Amygdala (tissue), 56 donors: Measurements from ENCODE around the gene CBFB.
"Not testable (repeated sequence)": the region's sequence is repeated elsewhere in the genome, so short reads cannot be mapped to it uniquely, and the experiment has no call there.

Source experiments
- DNase-seq, 56 donors: peaks; one replicate each; lab custom pipeline; 2025; lab: John Stamatoyannopoulos, UW

The CBFB gene

DNA sequence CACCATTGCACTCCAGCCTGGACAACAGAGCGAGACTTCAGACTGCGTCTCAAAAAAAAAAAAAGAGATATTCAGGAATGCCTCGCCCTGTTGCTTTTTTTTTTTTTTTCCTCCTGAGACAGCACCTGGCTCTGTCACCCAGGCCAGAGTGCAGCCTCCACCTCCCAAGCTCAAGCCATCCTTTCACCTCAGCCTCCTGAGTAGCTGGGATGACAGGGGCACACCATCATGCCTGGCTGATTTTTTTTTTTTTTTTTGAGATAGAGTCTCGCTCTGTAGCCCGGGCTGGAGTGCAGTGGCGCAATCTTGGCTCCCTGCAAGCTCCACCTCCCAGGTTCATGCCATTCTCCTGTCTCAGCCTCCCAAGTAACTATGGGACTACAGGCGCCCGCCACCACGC lies 88.8 kb downstream of the CBFB start:
- DNase-seq = no peak

DNA sequence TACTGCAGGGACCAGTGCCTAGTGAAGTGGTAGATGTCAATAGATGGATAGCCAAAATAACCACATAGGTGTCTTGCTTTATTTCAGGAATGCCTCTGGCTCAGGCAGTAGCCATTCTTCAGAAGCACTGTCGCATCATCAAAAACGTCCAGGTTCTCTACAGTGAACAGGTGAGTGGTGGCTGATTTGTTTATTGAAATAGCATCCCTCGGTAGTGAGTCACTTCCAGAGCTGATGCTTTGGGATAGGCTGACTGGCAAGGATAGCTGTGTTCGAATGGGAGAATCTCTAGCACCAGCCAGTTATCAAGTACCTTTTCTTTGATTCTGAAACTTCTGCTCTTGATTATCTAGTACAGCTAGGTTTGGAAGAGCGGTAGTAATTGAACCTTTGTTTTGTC lies 91.1 kb downstream of the CBFB start:
- DNase-seq = no peak

DNA sequence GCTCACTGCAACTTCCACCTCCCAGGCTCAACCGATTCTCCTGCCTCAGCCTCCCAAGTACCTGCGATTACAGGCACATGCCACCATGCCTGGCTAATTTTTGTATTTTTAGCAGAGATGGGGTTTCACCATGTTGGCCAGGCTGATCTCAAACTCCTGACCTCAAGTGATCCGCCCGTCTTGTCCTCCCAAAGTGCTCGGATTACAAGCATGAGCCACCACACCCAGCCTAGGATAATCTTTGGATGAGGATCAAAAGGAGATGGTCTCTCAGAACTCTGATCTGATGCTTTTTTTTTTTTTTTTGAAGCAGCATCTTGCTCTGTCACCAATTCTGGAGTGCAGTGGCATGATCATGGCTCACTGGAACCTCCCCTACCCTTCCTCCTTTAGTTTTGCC lies 93.8 kb downstream of the CBFB start:
- DNase-seq = not testable (repeated sequence)

DNA sequence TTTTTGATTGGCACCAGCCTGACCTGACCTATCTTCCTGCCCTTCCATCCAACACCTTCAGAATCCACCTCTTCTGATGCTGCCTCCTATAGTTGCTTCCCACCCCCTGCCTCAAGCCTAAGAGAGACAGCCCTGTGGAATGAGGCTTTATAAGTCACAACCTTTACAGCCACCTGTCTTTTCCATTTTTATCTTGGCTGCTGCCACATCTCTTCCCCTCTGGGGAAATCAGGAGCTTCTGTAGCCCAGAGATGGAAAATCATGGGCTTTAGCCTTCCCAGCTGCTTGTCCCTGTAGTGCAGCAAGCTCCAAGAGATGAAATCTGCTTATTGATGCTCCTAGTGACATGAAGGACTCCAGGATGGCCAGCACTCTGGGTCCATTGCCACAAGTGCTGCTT lies 99.5 kb downstream of the CBFB start:
- DNase-seq = no peak

DNA sequence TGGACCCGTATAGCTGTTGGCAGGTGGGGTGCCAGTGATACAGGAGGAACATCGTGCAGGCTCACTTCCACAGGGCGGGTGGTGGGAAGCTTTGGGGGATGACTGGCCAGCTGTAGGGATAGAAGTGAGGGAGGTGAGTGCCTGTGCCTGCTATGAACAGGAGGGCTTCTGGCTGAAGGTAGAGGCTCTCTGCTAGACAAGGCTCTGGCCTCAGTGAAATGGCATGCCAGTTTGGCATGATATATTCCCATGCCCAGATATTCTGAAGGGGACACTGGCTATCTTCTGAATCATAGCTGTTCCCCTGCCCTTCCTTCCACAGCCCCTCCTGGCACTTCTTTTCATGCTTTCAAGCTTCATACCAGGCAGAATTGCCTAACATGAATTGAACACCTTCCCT lies 99.9 kb downstream of the CBFB start:
- DNase-seq = no peak

DNA sequence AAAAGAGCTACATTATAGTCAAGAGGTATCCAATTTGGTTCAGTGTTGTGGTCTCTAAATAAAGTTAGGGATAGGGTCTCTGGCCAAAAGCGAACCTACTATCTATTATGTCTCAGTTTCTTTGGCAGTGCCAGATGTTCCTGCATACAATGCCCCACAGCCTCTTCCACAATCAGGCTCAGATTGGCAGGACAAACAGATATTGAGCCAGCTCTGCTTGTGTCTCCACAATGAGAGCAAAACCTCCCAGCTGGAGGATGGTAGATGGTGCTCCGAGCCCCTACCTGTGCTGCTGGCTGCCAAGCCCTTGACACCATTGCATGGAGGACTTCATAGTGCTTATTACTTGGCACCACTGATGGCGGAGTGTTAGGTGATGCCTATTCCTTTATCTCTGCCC lies 100.5 kb downstream of the CBFB start:
- DNase-seq = peak in 11 of 56 donors; percentile 19 to 49 (median 27)

DNA sequence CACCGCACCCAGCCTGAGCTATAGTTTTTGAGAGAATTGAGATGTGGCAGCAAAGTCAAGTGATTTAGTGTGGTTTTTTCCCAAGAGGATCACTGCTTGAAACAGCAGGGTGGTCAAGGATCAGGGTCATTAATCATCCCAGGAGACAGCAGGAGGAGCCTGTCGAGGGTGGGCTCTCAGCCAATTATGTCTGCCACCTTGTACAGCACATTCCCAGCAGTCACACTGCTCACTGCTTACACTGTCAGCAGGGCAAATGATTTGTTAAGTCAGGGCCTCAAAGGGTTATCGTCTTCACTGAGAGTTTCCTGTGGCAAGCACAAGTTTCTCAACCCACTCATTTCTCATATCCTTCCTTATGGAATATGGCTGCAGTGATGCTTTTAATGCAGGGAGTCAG lies 108.7 kb downstream of the CBFB start:
- DNase-seq = no peak

DNA sequence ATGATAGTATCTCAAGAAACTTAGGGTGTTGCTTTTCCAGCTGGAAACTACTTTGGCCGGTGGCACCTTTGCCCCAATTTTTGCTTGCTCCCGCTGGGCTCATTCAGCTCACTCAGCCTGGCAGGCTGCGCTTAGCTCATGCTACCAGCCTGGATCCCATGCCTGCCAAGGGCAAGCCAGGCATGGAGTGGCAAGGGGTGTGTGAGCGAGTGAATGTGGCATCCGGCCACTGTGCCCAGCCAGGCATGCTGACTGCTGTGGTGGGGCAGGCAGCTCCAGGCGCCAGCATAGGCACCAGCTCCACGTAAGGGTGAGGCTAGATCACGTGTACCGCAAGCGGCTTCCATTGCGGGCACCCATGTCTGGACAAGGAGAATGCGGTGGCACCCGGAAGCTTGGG lies 112.4 kb downstream of the CBFB start:
- peak in 1 of 56 donors; percentile 13 for DNase-seq

DNA sequence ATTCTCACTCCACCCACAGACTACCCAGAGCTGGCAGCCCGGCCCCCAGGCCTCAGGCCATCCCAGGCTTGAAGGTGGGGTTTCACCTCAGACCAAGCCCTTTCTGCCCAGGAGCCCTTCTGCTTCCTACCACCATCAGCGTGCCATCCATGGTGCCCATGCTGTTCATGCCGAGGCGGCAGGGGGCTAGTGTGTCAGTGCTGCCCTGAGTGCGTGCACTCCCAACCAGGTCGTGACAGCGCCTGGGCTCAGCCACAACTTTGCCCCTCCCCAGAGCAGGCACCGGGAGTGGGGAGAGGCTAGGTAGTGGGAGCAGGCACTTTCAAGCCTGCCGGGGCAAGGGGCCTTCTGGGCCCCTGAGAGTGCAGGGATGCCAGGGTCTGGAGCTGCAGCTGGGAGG lies 113.4 kb downstream of the CBFB start:
- no peak for DNase-seq

DNA sequence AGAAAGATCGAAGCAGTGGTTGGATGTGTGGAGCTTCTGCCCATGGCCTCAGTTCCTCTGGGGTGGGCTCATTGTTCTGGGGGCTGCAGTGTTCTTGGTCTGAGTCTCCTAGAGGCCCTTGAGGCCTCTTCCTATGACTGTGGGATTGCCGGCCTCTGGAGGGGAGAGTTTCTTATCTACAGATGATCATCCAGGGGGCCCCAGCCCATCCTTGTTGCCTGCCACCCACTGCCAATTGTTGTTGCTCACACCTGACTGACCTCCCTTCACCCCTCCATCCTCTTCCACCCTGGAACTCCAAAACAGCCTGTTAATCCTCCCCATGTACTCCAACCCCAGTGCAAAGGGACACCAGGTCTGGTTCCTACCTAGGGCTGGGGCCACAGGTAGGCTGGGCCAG lies 116.0 kb downstream of the CBFB start:
- DNase-seq = no peak

DNA sequence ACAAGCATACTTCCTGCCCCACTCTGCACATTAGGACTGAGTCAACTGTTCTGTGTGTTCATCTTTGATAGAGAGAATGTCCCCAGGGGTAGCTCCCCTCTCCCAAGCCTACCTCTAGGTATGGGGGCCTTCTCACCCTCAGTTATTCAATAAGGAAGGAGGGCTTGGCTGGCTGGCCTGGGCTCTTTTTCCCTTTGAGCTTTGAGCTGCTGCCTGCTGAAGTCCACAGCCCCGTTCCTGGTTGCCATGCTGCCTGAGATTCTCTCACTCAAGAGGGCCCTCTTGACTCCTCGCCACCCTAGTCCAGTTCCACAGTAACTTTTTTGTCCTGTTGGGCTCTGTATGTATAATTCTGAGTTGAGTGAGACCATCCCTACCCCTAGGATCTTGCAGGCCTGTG lies 116.8 kb downstream of the CBFB start:
- no peak for DNase-seq

DNA sequence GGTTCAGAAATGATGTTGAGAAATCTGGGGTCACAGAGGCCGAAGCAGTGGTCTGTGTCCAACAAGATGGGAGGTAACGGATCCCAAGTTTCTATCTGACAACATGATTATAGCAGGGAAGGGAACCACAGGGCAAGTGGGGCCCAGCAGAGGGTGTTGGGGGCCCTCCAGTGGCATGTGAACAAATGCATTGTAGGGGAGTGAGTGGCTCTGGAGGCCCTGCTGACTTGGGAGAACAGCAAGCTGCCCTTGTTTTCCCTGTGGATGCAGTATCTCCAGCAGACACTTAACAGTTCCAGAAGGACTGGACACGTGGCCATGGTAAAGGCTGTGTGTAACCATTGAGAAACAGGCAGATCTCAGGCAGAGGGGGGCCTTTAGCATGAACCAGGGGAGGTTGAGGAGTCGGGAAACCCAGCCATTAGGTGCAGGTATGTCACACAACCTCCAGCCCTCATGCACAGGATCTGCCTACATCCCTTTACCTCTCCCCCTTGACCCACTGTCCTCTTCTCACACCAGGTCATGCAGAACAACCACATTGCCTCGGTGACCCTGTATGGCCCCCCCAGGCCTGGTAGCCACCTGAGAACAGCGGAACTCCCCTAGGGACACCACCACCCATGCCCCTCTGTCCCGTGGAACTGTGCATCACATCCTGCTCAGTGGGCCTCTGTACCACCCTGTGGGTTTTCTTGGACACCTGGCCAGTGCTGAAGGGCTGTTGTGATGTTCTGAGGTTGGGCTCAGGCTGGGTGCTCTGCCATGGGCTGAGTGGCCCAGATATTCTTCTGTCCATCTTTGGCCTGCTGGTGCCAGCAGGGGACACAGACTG lies 117.8 kb downstream of the CBFB start:
- peak in 3 of 56 donors; percentile 21 to 28 (median 27) for DNase-seq

DNA sequence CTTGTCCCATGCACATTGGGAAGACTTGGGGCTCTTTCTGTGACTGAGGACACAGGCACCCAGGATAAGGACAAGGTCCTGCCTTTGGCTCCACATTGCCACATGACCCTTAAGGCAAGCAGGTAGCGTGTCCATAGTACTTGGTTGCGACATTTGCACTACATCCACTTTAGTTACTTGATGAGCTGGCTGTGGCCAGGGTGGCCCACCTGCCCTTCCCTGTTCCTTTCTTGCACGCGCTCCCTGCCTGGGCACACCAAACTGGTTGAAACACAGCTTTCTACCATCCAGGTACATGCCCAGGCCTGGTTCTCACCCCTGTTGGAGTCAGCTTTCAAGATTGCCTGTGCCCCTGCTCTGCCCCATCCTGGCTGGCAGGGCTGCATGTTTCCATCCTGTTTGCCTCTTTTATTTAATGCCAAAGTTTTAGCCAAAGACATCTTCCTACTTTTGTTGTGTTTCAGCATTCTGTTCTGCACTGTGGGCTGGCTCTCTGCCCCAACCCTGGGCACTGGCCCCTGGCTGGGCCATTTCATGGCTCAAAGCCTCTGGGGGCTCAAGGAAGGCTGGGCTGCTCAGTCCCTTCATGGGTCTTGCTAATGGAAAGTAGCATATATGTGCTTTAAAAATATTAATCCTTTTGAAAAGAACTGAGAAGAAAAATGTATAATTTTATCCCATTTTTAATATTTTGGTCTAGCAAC lies 118.6 kb downstream of the CBFB start:
- DNase-seq = no peak

DNA sequence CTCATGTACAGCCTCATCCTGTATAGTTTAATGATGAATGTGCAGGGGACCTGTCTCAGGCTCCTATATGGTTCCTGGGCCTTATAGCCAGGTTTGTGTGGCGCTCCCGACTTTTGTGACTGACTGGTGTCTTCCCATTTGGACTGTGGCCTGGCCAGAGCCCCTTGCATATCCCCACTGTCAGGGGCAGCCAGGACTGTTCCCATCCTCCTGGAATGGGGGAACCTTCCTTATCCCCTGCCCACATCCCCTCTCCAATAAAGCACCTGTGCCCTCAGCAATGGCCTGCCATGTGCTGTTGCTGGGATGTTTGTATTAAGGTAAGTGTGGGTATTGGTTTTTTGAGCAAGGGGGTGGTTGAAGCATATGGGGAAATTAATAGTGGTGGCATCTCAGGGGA lies 119.3 kb downstream of the CBFB start:
- no peak for DNase-seq

DNA sequence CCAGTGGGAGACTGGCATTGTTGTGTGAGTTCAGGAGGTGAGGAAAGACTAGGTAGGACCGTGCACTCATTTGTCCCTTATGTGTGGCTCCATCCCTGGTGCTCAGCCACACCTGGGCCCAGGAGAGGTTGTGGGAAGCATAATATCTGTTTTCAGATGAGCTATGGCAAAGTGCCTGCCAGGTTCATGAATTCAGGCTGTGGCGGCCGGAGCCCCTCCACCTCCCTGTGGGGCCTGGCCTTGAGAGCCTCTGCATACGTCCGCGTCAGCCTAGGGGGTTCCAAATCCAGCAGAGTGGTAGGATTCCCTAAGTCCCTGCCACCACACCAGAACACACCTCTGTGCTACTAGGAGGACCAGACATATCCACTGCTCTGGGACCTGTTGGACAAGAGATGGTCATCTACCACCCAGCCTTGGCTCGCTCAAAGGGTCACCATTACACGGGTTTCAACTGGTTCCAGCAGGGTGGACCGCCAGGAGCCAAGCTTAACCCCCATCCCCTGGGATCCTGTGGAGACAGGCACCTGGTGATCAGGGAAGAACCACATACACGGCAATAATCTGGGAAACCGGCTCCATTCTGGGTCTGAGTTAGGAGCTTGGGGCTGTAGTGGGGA lies 119.8 kb downstream of the CBFB start:
- no peak for DNase-seq

DNA sequence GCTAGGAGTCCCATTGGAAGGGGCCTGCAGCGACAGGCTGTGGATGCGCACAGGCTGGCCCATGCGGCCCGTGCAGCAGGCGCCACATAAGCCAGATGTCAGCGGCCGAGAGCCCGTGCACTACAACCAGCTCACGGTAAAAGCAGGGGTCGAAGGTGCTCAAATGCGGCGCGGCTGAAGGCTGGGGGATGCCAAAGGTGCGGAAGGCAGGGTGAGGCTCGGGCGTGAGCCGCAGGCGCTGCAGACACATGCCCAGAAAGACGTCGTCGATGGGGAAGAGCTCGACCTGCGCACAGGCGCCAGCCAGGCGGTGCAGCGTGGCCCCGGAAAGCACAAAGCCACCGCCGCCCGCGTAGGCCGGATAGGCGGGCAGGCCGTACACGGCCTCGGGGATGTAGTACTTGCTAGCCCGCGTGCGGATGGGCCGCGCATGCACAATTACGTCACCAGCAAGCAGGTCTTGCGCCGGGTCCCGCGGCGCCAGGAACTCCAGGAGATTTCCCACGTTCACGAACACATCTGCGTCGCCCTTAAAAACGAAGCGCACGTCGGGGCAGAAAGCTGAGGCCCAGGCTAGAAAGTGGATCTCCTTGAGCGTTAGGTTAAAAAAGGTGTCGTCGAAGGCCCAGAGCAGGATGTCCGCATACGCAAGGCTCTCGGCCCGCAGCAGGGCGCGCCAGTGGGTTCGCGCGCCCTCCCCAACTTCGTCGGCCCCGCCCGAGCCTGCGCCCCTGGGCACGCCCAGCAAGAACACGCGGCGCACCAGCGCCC lies 120.5 kb downstream of the CBFB start:
- DNase-seq = no peak

DNA sequence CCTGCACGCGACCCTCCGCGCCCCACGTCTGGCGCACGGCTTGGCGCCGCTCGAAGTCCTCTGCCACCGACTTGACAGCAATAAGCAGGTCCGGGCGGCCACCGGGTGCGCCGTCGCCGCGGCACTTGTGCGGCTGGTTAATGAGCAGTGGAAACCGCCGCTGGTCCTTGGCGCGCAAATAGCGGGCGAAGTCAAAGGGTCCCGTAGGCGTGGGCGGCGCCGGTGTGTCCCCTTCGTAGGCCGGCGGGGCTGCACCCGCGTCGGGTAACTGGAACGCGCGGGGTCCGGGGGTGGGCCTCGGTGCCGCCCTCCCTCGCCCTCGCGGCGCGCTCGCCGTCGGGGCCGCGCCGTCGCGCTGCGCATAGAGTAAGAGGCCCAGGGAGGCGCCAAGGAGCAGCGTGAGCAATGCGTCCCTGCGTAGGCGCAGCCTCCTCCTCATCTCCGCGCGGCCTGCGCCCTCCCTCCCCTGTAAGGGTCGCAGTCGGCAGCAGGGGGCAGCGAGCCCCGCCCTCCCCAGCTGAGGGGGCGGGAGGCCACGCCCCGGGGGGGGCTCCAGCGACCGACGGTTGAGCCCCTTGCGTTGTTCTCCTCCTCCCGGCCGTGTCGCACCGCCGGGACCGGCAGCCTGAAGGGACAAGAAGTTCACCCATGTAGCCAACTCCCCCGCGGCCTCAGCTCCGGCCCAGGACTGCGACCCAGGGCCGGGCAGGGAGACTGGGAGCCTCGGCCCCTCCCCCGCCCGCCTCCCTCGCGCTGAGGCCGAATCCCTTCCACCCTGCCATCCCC lies 121.3 kb downstream of the CBFB start:
- peak in 4 of 56 donors; percentile 19 to 72 (median 40) for DNase-seq
